Naive thymus-derived CD4-positive, alpha-beta T cell (primary cell): ENCODE results near the gene PLAU. TPM values are rescaled to one million over a fixed set of nuclear protein-coding genes. Genes with fewer than 3 reads are reported as not detected.
"Not testable (repeated sequence)": the region's sequence is repeated elsewhere in the genome, so short reads cannot be mapped to it uniquely, and the experiment has no call there.

Experiments
- ATAC-seq: fragments of 150-1000 bp; cut with Tn5 transposase; 2 replicates; pipeline ENCODE4 v1.10.0; 2021; ENCODE audit warnings: mild to moderate bottlenecking, moderate library complexity
- CTCF ChIA-PET: fragments of 350-600 bp; sonication (Branson Sonifier 250); formaldehyde crosslinking; loops from one replicate; lab custom pipeline; 2021; ENCODE audit warnings: antibody characterized with exemption; lab: Charles Lee
- POLR2A ChIA-PET: fragments of 350-600 bp; sonication (Branson Sonifier 250); formaldehyde crosslinking; loops from one replicate; lab custom pipeline; 2021; ENCODE audit warnings: antibody characterized with exemption, inconsistent platforms; lab: Charles Lee
- DNase-seq, 9 donors: peaks; one replicate each; pipeline versions ENCODE4 v3.0.0 to v3.0.0-alpha.2; 2020 to 2022; ENCODE audit warnings: mixed read lengths in 1 of 9
- H3K27ac ChIP-seq: one replicate; pipeline ENCODE4 v1.7.0; 2013; ENCODE audit warnings: mild to moderate bottlenecking, low read depth, low read length, moderate library complexity
- H3K27me3 ChIP-seq, 2 donors: one replicate each; pipeline ENCODE4 v1.7.0; 2013; ENCODE audit warnings: low read length in 2 of 2, mild to moderate bottlenecking in 2 of 2, moderate library complexity in 2 of 2; ENCODE audit not compliant: control insufficient read depth in 2 of 2, insufficient read depth in 2 of 2
- H3K36me3 ChIP-seq, 3 experiments: 1 replicate in 2 of 3; 2 replicates in 1 of 3; pipeline ENCODE4 v1.7.0; 2013; ENCODE audit warnings: low read length in 3 of 3, mild to moderate bottlenecking in 3 of 3, moderate library complexity in 1 of 3; ENCODE audit not compliant: insufficient read depth in 3 of 3, control insufficient read depth in 2 of 3
- H3K4me1 ChIP-seq, 2 donors: one replicate each; pipeline ENCODE4 v1.7.0; 2013; ENCODE audit warnings: low read length in 2 of 2, mild to moderate bottlenecking in 2 of 2, moderate library complexity in 1 of 2; ENCODE audit not compliant: control insufficient read depth in 2 of 2, insufficient read depth in 2 of 2
- H3K4me3 ChIP-seq: 2 replicates; pipeline ENCODE4 v1.7.0; 2013; ENCODE audit warnings: mild to moderate bottlenecking, low read length
- H3K9me3 ChIP-seq, 3 experiments: 1 replicate in 2 of 3; 2 replicates in 1 of 3; pipeline ENCODE4 v1.7.0; 2013; ENCODE audit warnings: low read length in 3 of 3; ENCODE audit not compliant: control insufficient read depth in 2 of 3
- H3K27ac Mint-ChIP-seq, 9 donors: one replicate each; pipeline ENCODE4 v1.8.0; 2020 to 2022; ENCODE audit warnings: mixed read lengths in 9 of 9, mild to moderate bottlenecking in 8 of 9, moderate library complexity in 5 of 9, inconsistent platforms in 2 of 9
- H3K27me3 Mint-ChIP-seq, 5 donors: one replicate each; pipeline ENCODE4 v1.8.0; 2021 to 2022; ENCODE audit warnings: mixed read lengths in 5 of 5, mild to moderate bottlenecking in 1 of 5
- H3K36me3 Mint-ChIP-seq, 5 donors: one replicate each; pipeline ENCODE4 v1.8.0; 2020 to 2022; ENCODE audit warnings: mixed read lengths in 5 of 5, mild to moderate bottlenecking in 3 of 5, inconsistent platforms in 1 of 5
- H3K4me1 Mint-ChIP-seq, 7 donors: one replicate each; pipeline ENCODE4 v1.8.0; 2020 to 2022; ENCODE audit warnings: mixed read lengths in 7 of 7, mild to moderate bottlenecking in 3 of 7, inconsistent platforms in 1 of 7
- H3K4me3 Mint-ChIP-seq, 10 donors: one replicate each; pipeline ENCODE4 v1.8.0; 2020 to 2022; ENCODE audit warnings: mild to moderate bottlenecking in 10 of 10, mixed read lengths in 10 of 10, moderate library complexity in 6 of 10, inconsistent platforms in 2 of 10
- H3K9me3 Mint-ChIP-seq, 11 donors: one replicate each; pipeline ENCODE4 v1.8.0; 2020 to 2022; ENCODE audit warnings: mixed read lengths in 11 of 11, mild to moderate bottlenecking in 4 of 11, inconsistent platforms in 1 of 11, moderate library complexity in 1 of 11
- intact Hi-C, 2 donors: fragments of 100-400 bp; cut with micrococcal nuclease; formaldehyde crosslinking; loops; one replicate each; pipeline ENCODE4 v1.15.1; 2023
- polyA plus RNA-seq, 2 donors: library from polyadenylated mRNA; unstranded; fragments of 300-500 nt; fragmentation: Illumina TruSeq; gene quantifications; one replicate each; pipeline ENCODE4 v1.2.3, GENCODE V29; 2021
- total RNA-seq, 6 experiments: library from RNA in 5 of 6; stranded (reverse) in 5 of 6; gene quantifications; 1 replicate in 5 of 6; 2 replicates in 1 of 6; pipeline ENCODE4 v1.2.3 and lab custom pipeline; 2021 to 2026

PLAU gene
- total and polyA plus RNA-seq, 7 experiments from 2014 or later = 0.42 to 0.97 (median 0.78) TPM; not detected in 2

- Histone ChIP-seq H3K27ac (no peak overlapping the region), H3K27me3 (no peaks in the 10 kb centered on the region), H3K36me3 (no peaks in the 10 kb centered on the region), H3K9me3 (no peaks in the 10 kb centered on the region), H3K4me3 (no peak overlapping the region), H3K4me1 (peaks cover 12 to 21% of the 10 kb centered on the region in 2 donors)
- intact Hi-C loops = no loop called here
- Mint-ChIP-seq H3K9me3 (peaks cover 0 to 10% (median 6%) of the 10 kb centered on the region in 11 donors), H3K27ac (no peak overlapping the region), H3K27me3 (peaks cover 12 to 55% (median 25%) of the 10 kb centered on the region in 5 donors), H3K4me3 (no peak overlapping the region), H3K4me1 (peaks cover 19 to 31% (median 23%) of the 10 kb centered on the region in 7 donors), H3K36me3 (peaks cover 0 to 9% (median 0%) of the 10 kb centered on the region in 5 donors)
- ATAC-seq = no peak
- ChIA-PET POLR2A (interaction anchor here (1.4 kb wide), 1 partner anchor 10 kb away, joined by 4 read pairs; no protein-coding TSS in a partner anchor), CTCF (interaction anchor here (0.8 to 1.3 kb wide), 2 partner anchors 31 to 163 kb away, joined by 3 to 5 read pairs; no protein-coding TSS in a partner anchor)
- DNase-seq = no peak
Observed at GRCh38 chr10:73917566-73918305, 6.8 kb downstream of the PLAU start.

DNA sequence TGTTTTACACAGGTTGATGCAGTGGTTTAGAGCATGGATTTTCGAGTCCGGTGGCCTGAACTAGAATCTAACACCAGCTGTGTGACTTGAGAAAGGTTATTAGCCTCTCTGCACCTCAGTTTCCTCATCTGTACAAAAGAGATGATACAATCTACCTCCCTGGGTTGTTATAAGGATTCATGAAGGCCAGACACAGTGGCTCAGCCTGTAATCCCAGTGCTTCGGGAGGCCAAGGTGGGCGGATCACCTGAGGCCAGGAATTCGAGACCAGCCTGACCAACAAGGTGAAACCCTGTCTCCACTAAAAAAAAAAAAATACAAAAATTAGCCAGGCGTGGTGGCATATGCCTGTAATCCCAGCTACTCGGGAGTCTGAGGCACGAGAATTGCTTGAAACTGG is 8.5 kb downstream of the PLAU start:
- ChIA-PET POLR2A (interaction anchor here (0.7 kb wide), 1 partner anchor 31 kb away, joined by 3 read pairs; no protein-coding TSS in a partner anchor), CTCF (interaction anchor here (0.6 to 2.1 kb wide), 7 partner anchors 9 to 70 kb away, joined by 3 to 6 read pairs (median 3); partner anchors contain the start of gene PLAU)
- H3K9me3 ChIP-seq, DNase-seq, intact Hi-C loops, ATAC-seq, H3K27me3 ChIP-seq, H3K27ac ChIP-seq, H3K36me3 ChIP-seq, H3K36me3 Mint-ChIP-seq, H3K27ac Mint-ChIP-seq, H3K4me3 ChIP-seq: not testable (repeated sequence)
- H3K4me1 Mint-ChIP-seq = peaks cover 28 to 41% (median 34%) of the 10 kb centered on the region in 7 donors
- peaks cover 15 to 53% (median 20%) of the 10 kb centered on the region in 5 donors for H3K27me3 Mint-ChIP-seq
- H3K9me3 Mint-ChIP-seq = peaks cover 0 to 10% (median 6%) of the 10 kb centered on the region in 11 donors
- peaks cover 12 to 25% of the 10 kb centered on the region in 2 donors for H3K4me1 ChIP-seq
- peak overlapping the region in 1 of 10 donors; percentile 20 for H3K4me3 Mint-ChIP-seq

GRCh38 chr10:73920089-73920488 is 9.2 kb downstream of the PLAU start:
- no peaks in the 10 kb centered on the region for H3K9me3 ChIP-seq
- peaks cover 15 to 53% (median 23%) of the 10 kb centered on the region in 5 donors for H3K27me3 Mint-ChIP-seq
- H3K27me3 ChIP-seq = peaks cover 0 to 5% of the 10 kb centered on the region in 2 donors
- DNase-seq = peak in 4 of 9 donors; percentile 16 to 41 (median 37)
- peaks cover 29 to 45% (median 38%) of the 10 kb centered on the region in 7 donors for H3K4me1 Mint-ChIP-seq
- H3K27ac Mint-ChIP-seq = peak overlapping the region in 1 of 9 donors; percentile 46
- H3K27ac ChIP-seq = no peak overlapping the region
- H3K36me3 Mint-ChIP-seq = peaks cover 0 to 9% (median 4%) of the 10 kb centered on the region in 5 donors
- peak; percentile 72 for ATAC-seq
- ChIA-PET POLR2A (interaction anchor here (0.7 kb wide), 1 partner anchor 31 kb away, joined by 3 read pairs; no protein-coding TSS in a partner anchor), CTCF (interaction anchor here (0.6 to 2.1 kb wide), 6 partner anchors 9 to 70 kb away, joined by 3 to 6 read pairs (median 3); partner anchors contain the start of gene PLAU)
- peak overlapping the region in 9 of 10 donors; percentile 1 to 58 (median 30) for H3K4me3 Mint-ChIP-seq
- H3K36me3 ChIP-seq = no peaks in the 10 kb centered on the region
- H3K9me3 Mint-ChIP-seq = peaks cover 0 to 12% (median 6%) of the 10 kb centered on the region in 11 donors
- intact Hi-C loops = loop anchor here in 1 of 2 donors (1.0 kb wide), 1 partner anchor 9 kb away; the partner anchor contains the start of gene PLAU
- no peak overlapping the region for H3K4me3 ChIP-seq
- peaks cover 12 to 25% of the 10 kb centered on the region in 2 donors for H3K4me1 ChIP-seq

DNA sequence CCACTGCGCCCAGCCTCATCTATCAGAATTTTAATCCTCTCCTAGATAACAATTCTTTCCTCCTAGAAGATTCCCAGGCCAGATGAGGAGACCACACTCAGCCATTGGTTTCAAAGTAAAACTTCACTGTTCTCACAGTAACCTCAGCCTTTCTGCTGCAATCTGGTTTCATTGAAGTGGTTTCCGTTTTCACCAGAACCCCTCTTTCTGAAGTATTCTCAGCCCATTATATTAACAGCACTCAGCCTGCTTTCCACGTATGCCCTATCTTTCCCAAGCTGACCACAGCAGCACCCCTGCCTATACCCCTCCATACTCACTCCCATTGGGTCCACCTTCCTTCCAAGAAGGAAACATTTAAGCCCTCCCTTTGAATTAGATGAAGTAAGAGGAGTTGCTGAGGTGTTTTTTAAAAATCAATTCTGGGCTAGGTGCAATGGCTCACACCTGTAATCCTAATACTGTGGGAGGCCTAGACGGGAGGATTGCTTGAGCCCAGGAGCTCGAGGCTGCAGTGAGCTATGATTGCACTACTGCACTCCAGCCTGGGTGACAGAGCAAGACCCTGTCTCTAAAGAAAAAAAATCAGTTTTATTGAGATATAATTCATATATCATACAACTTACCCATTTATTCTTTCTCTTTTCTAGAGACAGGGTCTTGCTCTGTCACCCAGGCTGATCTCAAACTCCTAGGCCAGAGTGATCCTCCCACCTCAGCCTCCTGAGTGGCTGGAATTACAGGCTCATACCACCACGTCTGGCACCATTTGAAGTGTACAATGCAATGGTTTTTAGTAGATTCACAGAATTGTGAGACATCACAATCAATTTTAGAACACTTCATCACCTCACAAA is 11.3 kb downstream of the PLAU start:
- Histone ChIP-seq H3K4me3 (peak overlapping the region; percentile 19), H3K27ac (no peak overlapping the region), H3K9me3 (no peaks in the 10 kb centered on the region), H3K36me3 (no peaks in the 10 kb centered on the region), H3K4me1 (peaks cover 12 to 25% of the 10 kb centered on the region in 2 donors), H3K27me3 (peaks cover 0 to 5% of the 10 kb centered on the region in 2 donors)
- DNase-seq (peak in 8 of 9 donors; percentile 31 to 77 (median 68)), ATAC-seq (peak; percentile 86)
- intact Hi-C loops = loop anchor here (1.0 kb wide), 4 partner anchors 10 to 36 kb away; no protein-coding TSS in a partner anchor
- Mint-ChIP-seq H3K36me3 (peaks cover 0 to 7% (median 4%) of the 10 kb centered on the region in 5 donors), H3K4me1 (peaks cover 32 to 45% (median 38%) of the 10 kb centered on the region in 7 donors), H3K9me3 (peaks cover 0 to 12% (median 6%) of the 10 kb centered on the region in 11 donors), H3K4me3 (peak overlapping the region; percentile 53 to 83 (median 70)), H3K27ac (peak overlapping the region in 2 of 9 donors; percentile 4 to 39), H3K27me3 (peaks cover 18 to 58% (median 31%) of the 10 kb centered on the region in 5 donors)
- CTCF ChIA-PET = interaction anchor here (0.5 kb wide), 1 partner anchor 1756 kb away, joined by 6 read pairs; no protein-coding TSS in a partner anchor
- POLR2A ChIA-PET = no interaction called here

DNA sequence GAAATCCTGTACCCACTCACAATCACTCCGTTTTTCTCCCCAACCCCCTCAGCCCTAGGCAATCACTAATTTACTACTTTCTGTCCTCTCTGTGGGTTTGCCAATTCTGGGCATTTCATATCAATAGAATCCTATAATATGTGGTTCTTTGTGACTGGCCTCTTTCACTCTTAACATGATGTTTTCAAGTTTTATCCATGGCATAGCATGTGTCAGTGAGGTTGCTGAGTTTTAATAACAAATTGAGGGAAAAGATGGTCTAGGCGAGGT is 11.9 kb downstream of the PLAU start:
- H3K4me1 ChIP-seq = peaks cover 12 to 25% of the 10 kb centered on the region in 2 donors
- CTCF ChIA-PET = no interaction called here
- peaks cover 18 to 64% (median 31%) of the 10 kb centered on the region in 5 donors for H3K27me3 Mint-ChIP-seq
- no peak for DNase-seq
- no peak overlapping the region for H3K27ac Mint-ChIP-seq
- no peaks in the 10 kb centered on the region for H3K36me3 ChIP-seq
- no peak overlapping the region for H3K4me3 ChIP-seq
- peak overlapping the region in 7 of 10 donors; percentile 17 to 83 (median 57) for H3K4me3 Mint-ChIP-seq
- H3K9me3 ChIP-seq = no peaks in the 10 kb centered on the region
- POLR2A ChIA-PET = no interaction called here
- H3K36me3 Mint-ChIP-seq = peaks cover 0 to 7% (median 4%) of the 10 kb centered on the region in 5 donors
- ATAC-seq = no peak
- peaks cover 32 to 45% (median 38%) of the 10 kb centered on the region in 7 donors for H3K4me1 Mint-ChIP-seq
- peaks cover 0 to 12% (median 6%) of the 10 kb centered on the region in 11 donors for H3K9me3 Mint-ChIP-seq
- intact Hi-C loops = loop anchor here (1.0 kb wide), 4 partner anchors 10 to 36 kb away; no protein-coding TSS in a partner anchor
- H3K27ac ChIP-seq = no peak overlapping the region
- H3K27me3 ChIP-seq = peaks cover 0 to 5% of the 10 kb centered on the region in 2 donors
